ENCODE measurements around the gene ADGRE1.

- TF ChIP-seq GABPA (IDR thresholded peaks at IDR 0.05; ENCODE audit: borderline replicate concordance, insufficient read depth, low read length) (no peak), RNF2 (IDR thresholded peaks at IDR 0.05; ENCODE audit: borderline replicate concordance, low read depth, low read length, missing control alignments, poor library complexity, severe bottlenecking) (no peak), POLR2A (IDR thresholded peaks at IDR 0.05; ENCODE audit: control extremely low read depth in 1 of 2, low read depth in 2 of 2, low read length in 2 of 2) (no peak), EZH2 (IDR thresholded peaks at IDR 0.05; ENCODE audit: low read depth, low read length, severe bottlenecking) (no peak), EP300 (IDR thresholded peaks at IDR 0.05; ENCODE audit: borderline replicate concordance in 1 of 2, low read depth in 2 of 2, low read length in 2 of 2) (no peak), SUZ12 (IDR thresholded peaks at IDR 0.05; ENCODE audit: low read length) (no peak), TBP (IDR thresholded peaks at IDR 0.05; ENCODE audit: low read depth, low read length) (no peak), CEBPB (IDR thresholded peaks at IDR 0.05; ENCODE audit: low read depth, low read length) (no peak), POLR2AphosphoS5 (IDR thresholded peaks at IDR 0.05; ENCODE audit: low read depth, low read length) (no peak), YY1 (IDR thresholded peaks at IDR 0.05; ENCODE audit: low read depth, low read length) (no peak), RAD21 (IDR thresholded peaks at IDR 0.05 in 1 of 2, conservative IDR thresholded peaks at IDR 0.05 in 1 of 2; ENCODE audit: low read depth in 2 of 2, low read length in 2 of 2) (no peak), SIX5 (IDR thresholded peaks at IDR 0.05; ENCODE audit: low read depth, low read length) (no peak)
- TF ChIP-seq, protein P1, sequence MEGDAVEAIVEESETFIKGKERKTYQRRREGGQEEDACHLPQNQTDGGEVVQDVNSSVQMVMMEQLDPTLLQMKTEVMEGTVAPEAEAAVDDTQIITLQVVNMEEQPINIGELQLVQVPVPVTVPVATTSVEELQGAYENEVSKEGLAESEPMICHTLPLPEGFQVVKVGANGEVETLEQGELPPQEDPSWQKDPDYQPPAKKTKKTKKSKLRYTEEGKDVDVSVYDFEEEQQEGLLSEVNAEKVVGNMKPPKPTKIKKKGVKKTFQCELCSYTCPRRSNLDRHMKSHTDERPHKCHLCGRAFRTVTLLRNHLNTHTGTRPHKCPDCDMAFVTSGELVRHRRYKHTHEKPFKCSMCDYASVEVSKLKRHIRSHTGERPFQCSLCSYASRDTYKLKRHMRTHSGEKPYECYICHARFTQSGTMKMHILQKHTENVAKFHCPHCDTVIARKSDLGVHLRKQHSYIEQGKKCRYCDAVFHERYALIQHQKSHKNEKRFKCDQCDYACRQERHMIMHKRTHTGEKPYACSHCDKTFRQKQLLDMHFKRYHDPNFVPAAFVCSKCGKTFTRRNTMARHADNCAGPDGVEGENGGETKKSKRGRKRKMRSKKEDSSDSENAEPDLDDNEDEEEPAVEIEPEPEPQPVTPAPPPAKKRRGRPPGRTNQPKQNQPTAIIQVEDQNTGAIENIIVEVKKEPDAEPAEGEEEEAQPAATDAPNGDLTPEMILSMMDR (IDR thresholded peaks at IDR 0.05; ENCODE audit: control extremely low read depth in 1 of 3, insufficient read depth in 1 of 3, low read depth in 1 of 3, low read length in 3 of 3): no peak
These were observed 32.6 kb upstream of the ADGRE1 start for GRCh38 chr19:6854758-6855157.

Measured in H1 (cell line).